ENCODE measurements around the gene ARHGEF10L. TPM values are rescaled to one million over a fixed set of nuclear protein-coding genes. Genes with fewer than 3 reads are reported as not detected.

The ARHGEF10L gene
- total RNA-seq, 1 donor from 2014 or later, result 20.3 TPM

DNA sequence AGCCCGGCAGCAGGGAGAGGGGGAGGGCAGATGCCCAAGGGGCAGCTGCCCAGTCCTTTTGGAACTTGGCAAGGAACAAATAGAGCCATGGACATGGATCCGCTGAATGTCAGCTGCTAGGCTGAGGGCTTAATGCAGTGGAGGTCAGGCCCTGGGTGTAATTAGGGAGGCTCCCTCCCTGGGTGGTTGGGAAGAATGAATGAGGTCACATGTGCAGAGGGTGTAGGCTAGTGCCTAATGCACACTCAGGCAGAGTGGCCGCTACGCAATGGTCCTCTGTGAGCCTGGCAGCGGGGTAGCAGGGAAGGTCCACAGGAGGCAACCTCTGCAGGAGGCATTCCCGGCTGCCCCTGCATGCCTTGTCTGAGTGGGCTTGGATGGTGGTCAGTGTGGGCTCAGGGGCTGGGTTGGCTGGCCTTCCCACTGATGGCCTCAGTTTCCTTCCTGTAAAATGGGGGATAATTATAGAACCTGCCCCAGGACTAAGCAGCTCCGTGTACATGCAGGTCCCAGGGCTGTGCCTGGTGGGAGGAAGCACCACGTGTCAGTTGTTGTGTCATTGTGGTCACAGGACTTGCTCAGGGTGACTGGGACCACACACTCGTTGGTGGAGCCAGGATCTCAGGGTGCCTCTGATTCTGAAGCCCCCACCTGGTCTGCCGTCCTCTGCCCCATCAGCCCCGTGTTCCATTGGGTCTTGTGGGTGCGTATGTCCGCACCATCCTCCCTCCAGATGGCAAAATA lies 134.0 kb downstream of the ARHGEF10L start:
- peaks cover 6% of the 10 kb centered on the region for H3K27me3 Mint-ChIP-seq (ENCODE audit: insufficient read depth, low read depth)
- peak overlapping the region; percentile 72 for H3K27ac Mint-ChIP-seq
- no peaks in the 10 kb centered on the region for H3K9me3 Mint-ChIP-seq
- Histone ChIP-seq H2AFZ (replicated peaks) (no peak overlapping the region), H3K9ac (no peak overlapping the region), H3K27ac (no peak overlapping the region), H3K9me3 (ENCODE audit: low read depth) (no peaks in the 10 kb centered on the region), H3F3A (ENCODE audit: low read depth) (peaks cover 5% of the 10 kb centered on the region), H3K4me1 (peaks cover 28% of the 10 kb centered on the region), H3K27me3 (no peaks in the 10 kb centered on the region), H3K36me3 (no peaks in the 10 kb centered on the region), H4K20me1 (ENCODE audit: low read depth) (peaks cover 29% of the 10 kb centered on the region), H3K79me2 (ENCODE audit: low read depth) (no peaks in the 10 kb centered on the region), H3K4me2 (no peak overlapping the region), H3K4me3 (no peak overlapping the region)
- peaks cover 6% of the 10 kb centered on the region for H3K36me3 Mint-ChIP-seq
- TF ChIP-seq EZH2 (IDR thresholded peaks at IDR 0.05) (no peak), CTCF (IDR thresholded peaks at IDR 0.05) (no peak), EZH2phosphoT487 (IDR thresholded peaks at IDR 0.05) (no peak)
- peaks cover 58% of the 10 kb centered on the region for H3K4me1 Mint-ChIP-seq
- DNase-seq (ENCODE audit: low spot score), result peak; percentile 42
- H3K4me3 Mint-ChIP-seq, result no peak overlapping the region

DNA sequence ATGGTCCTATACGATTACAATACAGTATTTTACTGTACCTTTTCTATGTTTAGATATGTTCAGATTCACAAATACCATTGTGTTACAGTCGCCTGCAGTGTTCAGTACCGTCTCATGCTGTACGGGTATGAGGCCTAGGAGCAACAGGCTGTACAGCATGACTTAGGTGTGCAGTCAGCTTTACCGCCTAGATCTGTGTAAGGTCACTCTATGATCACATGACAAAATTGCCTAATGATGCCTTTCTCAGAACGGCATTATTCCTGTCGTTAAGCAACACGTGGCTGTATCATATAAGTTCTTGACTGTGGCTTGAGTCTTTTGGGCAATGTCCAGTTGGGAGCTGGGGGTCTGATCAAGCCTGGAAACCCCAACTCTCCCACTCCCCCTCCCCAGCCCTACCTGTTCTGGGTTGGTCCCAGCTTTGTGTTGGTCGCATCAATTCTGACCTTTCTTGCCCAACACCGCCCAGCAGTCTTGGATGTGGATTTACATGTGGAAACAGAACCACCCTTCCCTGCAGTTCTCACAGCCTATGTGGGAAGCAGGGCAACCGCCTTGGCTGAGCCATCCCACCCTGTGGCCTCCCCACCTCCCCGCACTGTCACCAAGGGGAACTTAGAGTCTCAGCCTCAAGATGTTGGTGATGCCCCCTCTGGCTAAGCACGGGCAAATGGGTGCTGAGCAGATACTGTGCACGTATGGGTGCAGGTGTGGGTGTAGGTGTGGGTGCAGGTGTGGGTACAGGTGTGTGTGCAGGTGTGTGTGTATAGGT lies 135.4 kb downstream of the ARHGEF10L start:
- peaks cover 6% of the 10 kb centered on the region for H3K27me3 Mint-ChIP-seq (ENCODE audit: insufficient read depth, low read depth)
- peak overlapping the region; percentile 42 for H3K27ac Mint-ChIP-seq
- Histone ChIP-seq H3K4me1 (peaks cover 28% of the 10 kb centered on the region), H3K9me3 (ENCODE audit: low read depth) (no peaks in the 10 kb centered on the region), H3K27ac (no peak overlapping the region), H4K20me1 (ENCODE audit: low read depth) (peaks cover 29% of the 10 kb centered on the region), H3K4me3 (no peak overlapping the region), H3K4me2 (no peak overlapping the region), H3K27me3 (no peaks in the 10 kb centered on the region), H3K9ac (no peak overlapping the region), H2AFZ (replicated peaks) (no peak overlapping the region), H3K36me3 (no peaks in the 10 kb centered on the region), H3F3A (ENCODE audit: low read depth) (peaks cover 5% of the 10 kb centered on the region), H3K79me2 (ENCODE audit: low read depth) (no peaks in the 10 kb centered on the region)
- H3K9me3 Mint-ChIP-seq, result no peaks in the 10 kb centered on the region
- no peak overlapping the region for H3K4me3 Mint-ChIP-seq
- peaks cover 52% of the 10 kb centered on the region for H3K4me1 Mint-ChIP-seq
- TF ChIP-seq CTCF (IDR thresholded peaks at IDR 0.05), result no peak
- no peak for TF ChIP-seq EZH2 (IDR thresholded peaks at IDR 0.05)
- TF ChIP-seq EZH2phosphoT487 (IDR thresholded peaks at IDR 0.05), result no peak
- peaks cover 4% of the 10 kb centered on the region for H3K36me3 Mint-ChIP-seq
- no peak for DNase-seq (ENCODE audit: low spot score)

GRCh38 chr1:17675744-17676143 lies 136.2 kb downstream of the ARHGEF10L start:
- Mint-ChIP-seq H3K27me3 (ENCODE audit: insufficient read depth, low read depth) (peaks cover 6% of the 10 kb centered on the region), H3K36me3 (peaks cover 4% of the 10 kb centered on the region), H3K4me1 (peaks cover 46% of the 10 kb centered on the region), H3K9me3 (no peaks in the 10 kb centered on the region), H3K4me3 (no peak overlapping the region), H3K27ac (no peak overlapping the region)
- Histone ChIP-seq H3F3A (ENCODE audit: low read depth) (peaks cover 5% of the 10 kb centered on the region), H3K4me3 (no peak overlapping the region), H3K9ac (no peak overlapping the region), H3K27me3 (no peaks in the 10 kb centered on the region), H3K79me2 (ENCODE audit: low read depth) (no peaks in the 10 kb centered on the region), H3K9me3 (ENCODE audit: low read depth) (no peaks in the 10 kb centered on the region), H3K36me3 (no peaks in the 10 kb centered on the region), H4K20me1 (ENCODE audit: low read depth) (peaks cover 29% of the 10 kb centered on the region), H3K27ac (no peak overlapping the region), H3K4me2 (no peak overlapping the region), H2AFZ (replicated peaks) (no peak overlapping the region), H3K4me1 (peaks cover 28% of the 10 kb centered on the region)
- DNase-seq (ENCODE audit: low spot score), result no peak
- no peak for TF ChIP-seq EZH2 (IDR thresholded peaks at IDR 0.05)
- TF ChIP-seq CTCF (IDR thresholded peaks at IDR 0.05), result no peak
- TF ChIP-seq EZH2phosphoT487 (IDR thresholded peaks at IDR 0.05), result no peak

Measured in neural progenitor cell (in vitro differentiated cells).